Neural cell (in vitro differentiated cells): ENCODE data around the gene ZNF70. TPM values are rescaled to one million over a fixed set of nuclear protein-coding genes. Genes with fewer than 3 reads are reported as not detected.

Experiments used
- H2AFZ ChIP-seq: fragments of 200-600, 300-800 bp; sonication (generic), shearing (Covaris generic); 2 replicates; pipeline ENCODE4 v1.6.0; 2014; ENCODE audit warnings: low read depth, mild to moderate bottlenecking, antibody characterized with exemption, low read length, moderate library complexity
- H3F3A ChIP-seq: fragments of 200-600 bp; shearing (Covaris generic); 2 replicates; pipeline ENCODE4 v1.6.1; 2016; ENCODE audit warnings: mild to moderate bottlenecking, moderate library complexity, mixed read lengths, antibody characterized with exemption, low read length; ENCODE audit not compliant: insufficient read depth, poor library complexity, severe bottlenecking
- H3K27ac ChIP-seq: fragments of 200-600, 300-800 bp; sonication (generic), shearing (Covaris generic); 2 replicates; pipeline ENCODE4 v1.5.1; 2014; ENCODE audit warnings: mild to moderate bottlenecking, low read length, moderate library complexity
- H3K27me3 ChIP-seq: fragments of 300-800, 200-600 bp; sonication (generic), shearing (Covaris generic); 2 replicates; pipeline ENCODE4 v1.6.0; 2014; ENCODE audit warnings: mild to moderate bottlenecking, low read depth, low read length, moderate library complexity; ENCODE audit not compliant: insufficient read depth
- H3K36me3 ChIP-seq: fragments of 300-800, 200-600 bp; sonication (generic), shearing (Covaris generic); 2 replicates; pipeline ENCODE4 v1.5.1; 2014; ENCODE audit warnings: mild to moderate bottlenecking, antibody characterized with exemption, low read length, moderate library complexity; ENCODE audit not compliant: insufficient read depth
- H3K4me2 ChIP-seq: fragments of 300-800, 200-600 bp; sonication (generic), shearing (Covaris generic); 2 replicates; pipeline ENCODE4 v1.6.0; 2014; ENCODE audit warnings: mild to moderate bottlenecking, low read length
- H3K4me3 ChIP-seq: fragments of 300-800, 200-600 bp; sonication (generic), shearing (Covaris generic); 2 replicates; pipeline ENCODE4 v1.5.1; 2014; ENCODE audit warnings: mild to moderate bottlenecking, low read length, moderate library complexity
- H3K79me2 ChIP-seq: fragments of 200-600 bp; shearing (Covaris generic); replicated peaks from 2 replicates; pipeline ENCODE4 v1.6.0; 2014; ENCODE audit warnings: mild to moderate bottlenecking, low read length, moderate library complexity; ENCODE audit not compliant: insufficient read depth
- H3K9ac ChIP-seq: fragments of 300-800, 200-600 bp; sonication (generic), shearing (Covaris generic); 2 replicates; pipeline ENCODE4 v1.6.1; 2016; ENCODE audit warnings: mild to moderate bottlenecking, low read length, mixed read lengths
- H3K9me2 ChIP-seq: fragments of 200-600 bp; shearing (Covaris generic); 2 replicates; pipeline ENCODE4 v1.6.1; 2016; ENCODE audit warnings: mild to moderate bottlenecking, low read length, mixed read lengths; ENCODE audit not compliant: insufficient read depth
- H3K9me3 ChIP-seq: fragments of 200-600, 300-800 bp; sonication (generic), shearing (Covaris generic); 2 replicates; pipeline ENCODE4 v1.6.1; 2016; ENCODE audit warnings: mild to moderate bottlenecking, mixed run types, low read length, moderate library complexity, mixed read lengths
- H4K20me1 ChIP-seq: fragments of 200-600 bp; shearing (Covaris generic); 2 replicates; pipeline ENCODE4 v1.6.1; 2016; ENCODE audit warnings: mild to moderate bottlenecking, mixed run types; ENCODE audit not compliant: insufficient read depth
- EP300 ChIP-seq: fragments of 450-650 bp; conservative IDR thresholded peaks from 2 replicates; pipeline ENCODE4 v1.6.1; 2014; ENCODE audit warnings: antibody characterized with exemption, mild to moderate bottlenecking, moderate library complexity; ENCODE audit not compliant: poor library complexity, severe bottlenecking
- EZH2 ChIP-seq: fragments of 200-600, 300-800 bp; shearing (Covaris generic), sonication (generic); IDR thresholded peaks from 2 replicates; pipeline ENCODE4 v1.6.1; 2014; ENCODE audit warnings: antibody characterized with exemption, low read length, borderline replicate concordance, mild to moderate bottlenecking; ENCODE audit not compliant: insufficient read depth, poor library complexity, severe bottlenecking
- MXI1 ChIP-seq: fragments of 450-650 bp; conservative IDR thresholded peaks from 2 replicates; pipeline ENCODE4 v1.6.1; 2014; ENCODE audit warnings: antibody characterized with exemption, mild to moderate bottlenecking; ENCODE audit not compliant: poor library complexity, severe bottlenecking
- POLR2AphosphoS5 ChIP-seq: IDR thresholded peaks from 2 replicates; pipeline ENCODE4 v1.6.1; 2012
- RAD21 ChIP-seq: fragments of 450-650 bp; conservative IDR thresholded peaks from 2 replicates; pipeline ENCODE4 v1.6.1; 2014; ENCODE audit warnings: antibody characterized with exemption, mild to moderate bottlenecking, moderate library complexity
- SMC3 ChIP-seq: fragments of 450-650 bp; conservative IDR thresholded peaks from 2 replicates; pipeline ENCODE4 v1.6.1; 2014; ENCODE audit warnings: antibody characterized with exemption, mild to moderate bottlenecking, moderate library complexity; ENCODE audit not compliant: poor library complexity
- TAF1 ChIP-seq: IDR thresholded peaks from 2 replicates; pipeline ENCODE4 v1.6.1; 2012; ENCODE audit warnings: low read depth
- polyA plus RNA-seq: library from polyadenylated mRNA; depleted of rRNA; stranded (reverse); fragments of >200 nt; gene quantifications from 2 replicates; pipeline ENCODE4 v1.2.3, GENCODE V29; 2014
- TF ChIP-seq, protein P1 (sequence below): fragments of 450-650 bp; IDR thresholded peaks from 2 replicates; pipeline ENCODE4 v1.5.1; 2014; ENCODE audit warnings: antibody characterized with exemption, mild to moderate bottlenecking, moderate library complexity; ENCODE audit not compliant: poor library complexity, severe bottlenecking
- TF ChIP-seq, protein P2 (sequence below): IDR thresholded peaks from 2 replicates; pipeline ENCODE4 v1.6.1; 2012; ENCODE audit warnings: borderline replicate concordance

ZNF70 gene
- polyA plus RNA-seq, 1 donor from 2014 or later: 1.3 TPM

DNA sequence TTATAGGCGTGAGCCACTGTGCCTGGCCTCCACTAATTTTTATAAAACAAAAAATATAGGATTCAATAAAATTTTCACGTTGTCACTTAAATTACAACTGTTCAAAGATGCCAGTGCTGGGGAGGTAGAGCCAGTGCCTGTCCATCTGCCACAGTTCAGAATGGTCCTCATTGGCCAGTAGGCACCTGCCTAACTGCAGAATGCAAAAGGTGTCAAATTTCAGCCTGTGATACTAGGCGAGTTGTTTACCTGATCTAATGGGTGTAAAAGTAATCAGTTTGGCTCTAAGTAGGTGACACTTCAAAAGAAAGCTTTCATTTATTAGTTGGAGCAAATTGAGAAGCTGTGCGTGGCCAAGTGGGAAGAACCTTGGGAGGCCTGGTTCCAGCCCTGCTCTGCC, 38.2 kb upstream of the ZNF70 start:
- no peaks in the 10 kb centered on the region for H3K9me3 ChIP-seq
- H3F3A ChIP-seq: no peaks in the 10 kb centered on the region
- H3K4me2 ChIP-seq: no peak overlapping the region
- peaks cover 5% of the 10 kb centered on the region for H4K20me1 ChIP-seq
- H3K9me2 ChIP-seq: no peaks in the 10 kb centered on the region
- H3K79me2 ChIP-seq: peaks cover 47% of the 10 kb centered on the region
- H3K36me3 ChIP-seq: no peaks in the 10 kb centered on the region
- H2AFZ ChIP-seq: no peak overlapping the region
- TF ChIP-seq EP300 (no peak), RAD21 (no peak), MXI1 (no peak), EZH2 (no peak), POLR2AphosphoS5 (no peak), SMC3 (no peak), TAF1 (no peak)
- TF ChIP-seq, protein P1, sequence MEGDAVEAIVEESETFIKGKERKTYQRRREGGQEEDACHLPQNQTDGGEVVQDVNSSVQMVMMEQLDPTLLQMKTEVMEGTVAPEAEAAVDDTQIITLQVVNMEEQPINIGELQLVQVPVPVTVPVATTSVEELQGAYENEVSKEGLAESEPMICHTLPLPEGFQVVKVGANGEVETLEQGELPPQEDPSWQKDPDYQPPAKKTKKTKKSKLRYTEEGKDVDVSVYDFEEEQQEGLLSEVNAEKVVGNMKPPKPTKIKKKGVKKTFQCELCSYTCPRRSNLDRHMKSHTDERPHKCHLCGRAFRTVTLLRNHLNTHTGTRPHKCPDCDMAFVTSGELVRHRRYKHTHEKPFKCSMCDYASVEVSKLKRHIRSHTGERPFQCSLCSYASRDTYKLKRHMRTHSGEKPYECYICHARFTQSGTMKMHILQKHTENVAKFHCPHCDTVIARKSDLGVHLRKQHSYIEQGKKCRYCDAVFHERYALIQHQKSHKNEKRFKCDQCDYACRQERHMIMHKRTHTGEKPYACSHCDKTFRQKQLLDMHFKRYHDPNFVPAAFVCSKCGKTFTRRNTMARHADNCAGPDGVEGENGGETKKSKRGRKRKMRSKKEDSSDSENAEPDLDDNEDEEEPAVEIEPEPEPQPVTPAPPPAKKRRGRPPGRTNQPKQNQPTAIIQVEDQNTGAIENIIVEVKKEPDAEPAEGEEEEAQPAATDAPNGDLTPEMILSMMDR: no peak
- TF ChIP-seq, protein P2, sequence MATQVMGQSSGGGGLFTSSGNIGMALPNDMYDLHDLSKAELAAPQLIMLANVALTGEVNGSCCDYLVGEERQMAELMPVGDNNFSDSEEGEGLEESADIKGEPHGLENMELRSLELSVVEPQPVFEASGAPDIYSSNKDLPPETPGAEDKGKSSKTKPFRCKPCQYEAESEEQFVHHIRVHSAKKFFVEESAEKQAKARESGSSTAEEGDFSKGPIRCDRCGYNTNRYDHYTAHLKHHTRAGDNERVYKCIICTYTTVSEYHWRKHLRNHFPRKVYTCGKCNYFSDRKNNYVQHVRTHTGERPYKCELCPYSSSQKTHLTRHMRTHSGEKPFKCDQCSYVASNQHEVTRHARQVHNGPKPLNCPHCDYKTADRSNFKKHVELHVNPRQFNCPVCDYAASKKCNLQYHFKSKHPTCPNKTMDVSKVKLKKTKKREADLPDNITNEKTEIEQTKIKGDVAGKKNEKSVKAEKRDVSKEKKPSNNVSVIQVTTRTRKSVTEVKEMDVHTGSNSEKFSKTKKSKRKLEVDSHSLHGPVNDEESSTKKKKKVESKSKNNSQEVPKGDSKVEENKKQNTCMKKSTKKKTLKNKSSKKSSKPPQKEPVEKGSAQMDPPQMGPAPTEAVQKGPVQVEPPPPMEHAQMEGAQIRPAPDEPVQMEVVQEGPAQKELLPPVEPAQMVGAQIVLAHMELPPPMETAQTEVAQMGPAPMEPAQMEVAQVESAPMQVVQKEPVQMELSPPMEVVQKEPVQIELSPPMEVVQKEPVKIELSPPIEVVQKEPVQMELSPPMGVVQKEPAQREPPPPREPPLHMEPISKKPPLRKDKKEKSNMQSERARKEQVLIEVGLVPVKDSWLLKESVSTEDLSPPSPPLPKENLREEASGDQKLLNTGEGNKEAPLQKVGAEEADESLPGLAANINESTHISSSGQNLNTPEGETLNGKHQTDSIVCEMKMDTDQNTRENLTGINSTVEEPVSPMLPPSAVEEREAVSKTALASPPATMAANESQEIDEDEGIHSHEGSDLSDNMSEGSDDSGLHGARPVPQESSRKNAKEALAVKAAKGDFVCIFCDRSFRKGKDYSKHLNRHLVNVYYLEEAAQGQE: no peak
- H3K27ac ChIP-seq: no peak overlapping the region
- no peak overlapping the region for H3K9ac ChIP-seq
- peak overlapping the region; percentile 83 for H3K4me3 ChIP-seq
- H3K27me3 ChIP-seq: no peaks in the 10 kb centered on the region

DNA sequence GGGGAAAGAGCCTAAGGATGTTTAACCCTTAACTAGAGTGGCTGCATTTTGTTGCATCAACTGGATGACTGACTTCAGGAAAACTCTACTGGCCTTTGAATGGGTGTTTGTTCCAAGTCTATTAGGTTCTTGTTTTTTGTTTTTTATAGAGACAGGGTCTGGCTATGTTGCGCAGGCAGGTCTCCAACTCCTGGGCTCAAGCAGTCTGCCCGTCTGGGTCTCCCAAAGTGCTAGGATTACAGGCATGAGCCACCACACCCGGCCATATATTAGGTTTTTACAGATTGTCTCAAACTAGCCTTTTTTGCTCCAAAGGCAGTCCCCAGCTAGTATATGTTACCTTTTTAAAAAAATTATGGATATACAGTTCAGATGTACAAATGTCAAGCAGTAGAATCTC, 37.0 kb upstream of the ZNF70 start:
- Histone ChIP-seq H3K4me2 (peak overlapping the region; percentile 77), H4K20me1 (peaks cover 5% of the 10 kb centered on the region), H3K27ac (peak overlapping the region; percentile 99), H3K9ac (peak overlapping the region; percentile 100), H3K79me2 (peaks cover 47% of the 10 kb centered on the region), H3K9me3 (no peaks in the 10 kb centered on the region), H3F3A (no peaks in the 10 kb centered on the region), H3K9me2 (no peaks in the 10 kb centered on the region), H3K4me3 (peak overlapping the region; percentile 83), H3K27me3 (no peaks in the 10 kb centered on the region), H2AFZ (no peak overlapping the region), H3K36me3 (no peaks in the 10 kb centered on the region)
- TF ChIP-seq RAD21 (no peak), EZH2 (no peak), MXI1 (no peak), EP300 (no peak), POLR2AphosphoS5 (no peak), SMC3 (no peak), TAF1 (no peak)
- TF ChIP-seq, protein P1: no peak
- TF ChIP-seq, protein P2: no peak
